ENCODE measurements around the gene TYROBP. TPM values are rescaled to one million over a fixed set of nuclear protein-coding genes. Genes with fewer than 3 reads are reported as not detected.
"Not testable (repeated sequence)": the region's sequence is repeated elsewhere in the genome, so short reads cannot be mapped to it uniquely, and the experiment has no call there.

Gene TYROBP
- polyA plus RNA-seq, 5 donors = 12.1 to 20.4 (median 14.7) TPM

GRCh38 chr19:35879068-35879467, 29.0 kb downstream of the TYROBP start:
- no peak for DNase-seq

DNA sequence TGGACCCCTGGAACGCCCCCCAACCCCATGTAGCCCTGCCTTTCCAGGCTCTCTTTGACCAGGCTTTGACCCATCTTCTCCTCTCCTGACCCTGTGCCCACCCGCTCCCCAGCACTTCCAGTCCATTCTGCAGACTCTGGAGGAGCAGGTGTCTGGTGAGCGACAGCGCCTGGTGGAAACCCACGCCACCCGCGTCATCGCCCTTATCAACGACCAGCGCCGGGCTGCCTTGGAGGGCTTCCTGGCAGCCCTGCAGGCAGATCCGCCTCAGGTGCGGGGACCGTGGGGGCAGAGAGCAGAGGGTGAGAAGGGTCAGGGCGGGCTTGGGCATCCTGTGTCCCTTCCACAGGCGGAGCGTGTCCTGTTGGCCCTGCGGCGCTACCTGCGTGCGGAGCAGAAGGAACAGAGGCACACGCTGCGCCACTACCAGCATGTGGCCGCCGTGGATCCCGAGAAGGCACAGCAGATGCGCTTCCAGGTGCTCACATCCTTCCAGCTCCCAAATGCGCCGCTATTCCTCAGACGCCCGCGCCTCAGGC, 33.6 kb downstream of the TYROBP start:
- no peak for DNase-seq

DNA sequence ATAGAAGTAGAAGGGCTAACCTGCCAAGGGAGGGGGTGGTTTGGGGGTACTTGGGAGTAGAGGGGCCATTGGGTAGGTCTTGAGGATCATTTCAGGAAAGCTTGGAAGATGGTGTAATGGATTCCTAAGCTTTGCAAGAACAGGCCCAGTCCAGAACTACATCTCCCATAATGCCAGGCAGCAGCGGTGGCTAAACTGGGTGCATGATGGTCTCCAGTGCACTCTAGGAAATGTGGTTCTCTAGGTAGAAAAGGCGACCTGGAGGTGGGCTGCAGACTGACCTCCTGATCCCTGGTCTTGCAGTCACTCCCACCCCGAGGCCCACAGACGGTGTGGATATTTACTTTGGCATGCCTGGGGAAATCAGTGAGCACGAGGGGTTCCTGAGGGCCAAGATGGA, 35.9 kb downstream of the TYROBP start:
- no peak for DNase-seq

DNA sequence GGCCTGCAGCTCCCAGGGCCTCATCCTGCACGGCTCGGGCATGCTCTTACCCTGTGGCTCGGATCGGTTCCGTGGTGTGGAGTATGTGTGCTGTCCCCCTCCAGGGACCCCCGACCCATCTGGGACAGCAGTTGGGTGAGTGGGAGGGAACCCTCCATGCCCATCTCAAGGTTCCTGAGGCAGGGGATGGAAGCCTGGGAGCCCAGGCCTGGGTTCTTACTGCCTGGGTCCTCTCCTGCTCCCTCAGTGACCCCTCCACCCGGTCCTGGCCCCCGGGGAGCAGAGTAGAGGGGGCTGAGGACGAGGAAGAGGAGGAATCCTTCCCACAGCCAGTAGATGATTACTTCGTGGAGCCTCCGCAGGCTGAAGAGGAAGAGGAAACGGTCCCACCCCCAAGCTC, 36.5 kb downstream of the TYROBP start:
- no peak for DNase-seq

DNA sequence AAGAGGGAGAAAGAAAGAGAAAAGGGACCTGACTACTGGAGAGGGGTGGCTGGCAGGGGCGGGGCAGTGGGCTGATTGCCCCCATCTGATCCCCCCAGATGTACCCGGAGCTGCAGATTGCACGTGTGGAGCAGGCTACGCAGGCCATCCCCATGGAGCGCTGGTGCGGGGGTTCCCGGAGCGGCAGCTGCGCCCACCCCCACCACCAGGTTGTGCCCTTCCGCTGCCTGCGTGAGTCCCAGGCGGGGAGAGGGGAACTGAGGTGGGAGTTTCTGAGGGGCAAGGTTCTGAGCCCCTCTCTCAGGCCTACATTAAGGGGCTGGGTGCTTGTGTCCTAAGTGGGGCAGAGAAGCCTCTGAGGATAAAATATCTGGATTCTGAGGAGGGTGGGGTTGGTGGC, 37.3 kb downstream of the TYROBP start:
- no peak for DNase-seq

DNA sequence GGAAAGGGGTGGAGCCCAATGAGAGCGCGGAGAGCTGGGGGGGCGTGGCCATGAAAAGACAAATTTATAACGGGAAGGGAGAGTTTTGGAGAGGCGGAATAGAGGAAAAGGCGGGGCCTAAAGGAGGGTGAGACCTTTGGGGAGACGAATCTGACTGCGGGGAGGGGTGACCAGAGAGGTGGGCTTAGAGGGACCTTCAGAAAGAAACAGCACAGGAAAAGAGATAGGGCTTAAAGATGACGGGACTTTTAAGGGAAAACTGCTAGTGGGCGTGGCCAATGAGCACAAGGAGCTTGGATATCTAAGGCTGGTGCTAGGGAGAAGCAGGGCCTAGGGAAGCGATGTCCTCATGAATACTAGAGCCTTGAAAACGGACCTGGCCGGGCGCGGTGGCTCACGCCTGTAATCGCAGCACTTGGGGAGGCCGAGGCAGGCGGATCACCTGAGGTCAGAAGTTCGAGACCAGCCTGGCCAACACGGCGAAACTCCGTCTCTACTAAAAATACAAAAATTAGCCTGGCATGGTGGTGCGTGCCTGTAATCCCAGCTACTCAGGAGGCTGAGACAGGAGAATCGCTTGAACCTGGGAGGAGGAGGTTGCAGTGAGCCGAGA, 37.9 kb downstream of the TYROBP start:
- DNase-seq = not testable (repeated sequence)

DNA sequence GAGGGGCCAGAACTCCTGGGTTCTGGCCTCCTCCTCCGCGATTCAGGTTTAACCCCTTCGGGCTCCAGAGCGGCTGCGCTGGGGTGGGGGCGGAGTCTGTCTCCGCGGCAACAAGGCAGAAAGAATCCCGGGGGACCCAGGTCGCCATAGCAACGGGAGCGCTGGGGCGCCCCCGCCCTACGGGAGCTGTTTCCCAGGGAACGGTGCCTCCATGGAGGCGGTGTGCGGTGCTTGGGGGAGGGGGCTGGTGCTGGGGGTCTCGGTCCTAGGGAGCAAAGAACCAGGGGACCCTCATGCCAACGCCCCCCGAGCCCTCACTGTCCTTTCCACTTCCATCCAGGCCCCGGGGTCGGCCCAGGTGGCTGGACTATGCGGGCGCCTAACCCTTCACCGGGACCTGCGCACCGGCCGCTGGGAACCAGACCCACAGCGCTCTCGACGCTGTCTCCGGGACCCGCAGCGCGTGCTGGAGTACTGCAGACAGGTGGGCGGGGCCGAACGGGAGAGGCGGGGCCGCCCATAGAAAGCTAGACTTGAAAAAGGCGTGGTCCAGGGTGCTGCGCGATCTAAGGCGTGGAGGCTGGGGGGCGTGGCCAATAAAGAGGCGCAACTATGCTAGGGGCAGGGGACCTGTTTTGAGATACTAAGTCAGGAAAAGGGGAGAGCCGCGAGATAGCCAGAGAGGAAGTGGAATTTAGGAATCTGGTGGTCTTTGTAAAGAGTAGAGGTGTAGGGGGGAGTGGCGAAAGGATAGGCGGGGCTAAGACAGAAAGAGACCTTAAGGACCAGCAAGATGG, 38.6 kb downstream of the TYROBP start:
- no peak for DNase-seq

- no peak for DNase-seq
Observed at GRCh38 chr19:35868823-35869326, 39.2 kb downstream of the TYROBP start.

- peak; percentile 35 to 49 for DNase-seq
Observed at GRCh38 chr19:35868172-35868822, 39.8 kb downstream of the TYROBP start, which contains the start of gene APLP1. TSS of gene APLP1 (plus strand) at chr19:35868574. CDS start at chr19:35868637, 63 bp downstream.

GRCh38 chr19:35863018-35863417, 45.1 kb downstream of the TYROBP start:
- no peak for DNase-seq

GRCh38 chr19:35862528-35862927, 45.6 kb downstream of the TYROBP start:
- no peak for DNase-seq

DNA sequence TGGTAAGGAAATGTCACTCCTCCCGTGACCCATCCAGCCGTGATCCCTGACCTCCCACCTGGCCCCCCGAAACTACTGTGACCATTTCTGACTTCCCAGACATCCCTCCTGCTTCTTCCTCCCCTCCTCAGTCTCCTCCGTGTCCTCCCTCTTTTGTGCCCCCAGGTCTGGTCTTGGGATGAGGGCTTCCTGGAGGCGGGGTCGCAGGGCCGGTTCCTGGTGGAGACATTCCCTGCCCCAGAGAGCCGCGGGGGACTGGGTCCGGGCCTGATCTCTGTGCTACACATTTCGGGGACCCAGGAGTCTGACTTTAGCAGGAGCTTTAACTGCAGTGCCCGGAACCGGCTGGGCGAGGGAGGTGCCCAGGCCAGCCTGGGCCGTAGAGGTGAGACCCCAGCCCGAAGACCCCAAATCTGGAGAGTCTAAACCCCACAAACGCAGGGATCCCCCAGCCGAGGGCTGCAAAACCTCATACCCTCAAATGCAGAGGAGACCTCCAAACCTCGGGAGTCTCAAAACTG, 46.4 kb downstream of the TYROBP start:
- DNase-seq = no peak

DNA sequence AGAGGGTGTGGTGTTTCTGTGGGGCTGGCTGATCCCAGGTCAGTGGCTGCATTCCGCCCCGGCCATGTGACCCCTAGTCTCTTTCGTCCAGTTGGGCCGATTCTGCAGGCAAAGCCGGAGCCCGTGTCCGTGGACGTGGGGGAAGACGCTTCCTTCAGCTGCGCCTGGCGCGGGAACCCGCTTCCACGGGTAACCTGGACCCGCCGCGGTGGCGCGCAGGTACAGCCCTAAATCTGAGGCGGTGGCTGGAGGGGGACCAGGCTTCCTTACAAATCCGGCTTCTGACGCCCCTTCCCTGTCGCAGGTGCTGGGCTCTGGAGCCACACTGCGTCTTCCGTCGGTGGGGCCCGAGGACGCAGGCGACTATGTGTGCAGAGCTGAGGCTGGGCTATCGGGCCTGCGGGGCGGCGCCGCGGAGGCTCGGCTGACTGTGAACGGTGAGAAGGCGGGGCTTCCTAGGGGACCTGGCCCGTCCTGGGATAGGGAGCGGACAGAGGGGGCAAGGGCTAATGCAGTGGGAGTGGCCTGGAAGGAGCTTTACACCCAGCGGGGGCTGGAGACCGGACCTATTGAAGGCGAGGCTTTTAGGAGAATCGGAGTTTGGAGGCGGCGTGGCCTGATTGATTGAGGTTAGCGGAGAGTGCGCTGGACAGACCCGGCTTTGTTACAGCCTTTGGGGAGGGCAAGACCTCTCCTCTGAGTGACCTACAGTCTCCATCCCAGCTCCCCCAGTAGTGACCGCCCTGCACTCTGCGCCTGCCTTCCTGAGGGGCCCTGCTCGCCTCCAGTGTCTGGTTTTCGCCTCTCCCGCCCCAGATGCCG, 47.1 kb downstream of the TYROBP start:
- DNase-seq = no peak

DNA sequence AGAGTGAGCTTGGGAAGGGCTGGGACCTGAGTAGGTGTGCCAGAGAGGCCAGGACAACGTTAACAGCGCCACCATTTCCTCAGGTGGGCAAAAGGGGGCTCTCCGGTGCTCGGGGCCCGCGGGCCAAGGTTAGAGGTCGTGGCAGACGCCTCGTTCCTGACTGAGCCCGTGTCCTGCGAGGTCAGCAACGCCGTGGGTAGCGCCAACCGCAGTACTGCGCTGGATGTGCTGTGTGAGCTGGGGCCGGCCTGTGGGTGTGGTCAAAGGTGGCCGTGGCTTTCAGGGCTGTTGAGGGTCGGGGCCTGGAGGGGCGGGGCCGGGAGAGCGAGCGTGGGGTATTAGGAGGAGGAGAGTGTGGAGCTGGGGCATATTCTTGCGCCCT, 47.7 kb downstream of the TYROBP start:
- no peak for DNase-seq

GRCh38 chr19:35859414-35859813, 48.7 kb downstream of the TYROBP start:
- DNase-seq = no peak

GRCh38 chr19:35858311-35858710, 49.8 kb downstream of the TYROBP start:
- no peak for DNase-seq

DNA sequence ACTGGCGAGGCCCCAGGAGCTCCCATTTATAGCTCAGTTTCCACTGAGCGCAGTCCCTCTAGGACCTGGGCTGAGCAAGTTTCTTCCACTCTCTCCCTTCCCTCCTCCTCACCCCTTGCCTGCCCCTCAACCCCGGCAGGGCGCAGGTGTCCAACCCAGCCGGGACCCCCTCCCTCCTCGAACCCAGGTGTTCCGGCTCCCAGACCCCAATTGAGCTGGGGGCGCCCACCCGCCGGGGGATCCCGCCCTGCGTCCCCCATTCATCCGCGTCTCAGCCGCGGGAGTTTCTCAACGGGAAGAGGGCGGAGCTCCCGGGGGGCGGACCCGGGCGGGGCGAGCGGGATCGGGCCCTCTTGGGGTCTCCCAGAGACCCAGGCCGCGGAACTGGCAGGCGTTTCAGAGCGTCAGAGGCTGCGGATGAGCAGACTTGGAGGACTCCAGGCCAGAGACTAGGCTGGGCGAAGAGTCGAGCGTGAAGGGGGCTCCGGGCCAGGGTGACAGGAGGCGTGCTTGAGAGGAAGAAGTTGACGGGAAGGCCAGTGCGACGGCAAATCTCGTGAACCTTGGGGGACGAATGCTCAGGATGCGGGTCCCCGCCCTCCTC, 51.4 kb downstream of the TYROBP start, which contains the start of gene KIRREL2:
TSS of gene KIRREL2 (plus strand) at position 366 of the 604 bp plus-strand sequence. CDS start at position 575, 209 bp downstream.
- no peak for DNase-seq

All from right lung (tissue), 5 donors.